H1 (cell line): ENCODE results near the gene MAFB. TPM values are rescaled to one million over a fixed set of nuclear protein-coding genes. Genes with fewer than 3 reads are reported as not detected.
A peak's percentile ranks its signal among the peaks of the same experiment; 100 is the strongest.

Experiments used
- CTCF ChIA-PET: fragments of 300-600 bp; sonication (Branson Sonifier 250); formaldehyde crosslinking; loops from one replicate; lab custom pipeline; 2021; ENCODE audit not compliant: partially characterized antibody; lab: Charles Lee
- POLR2A ChIA-PET: fragments of 300-600 bp; sonication (Branson Sonifier 250); formaldehyde crosslinking; loops from one replicate; lab custom pipeline; 2021; ENCODE audit warnings: inconsistent platforms; ENCODE audit not compliant: partially characterized antibody; lab: Charles Lee
- DNase-seq, 2 experiments: peaks; one replicate each; pipeline versions ENCODE4 v3.0.0 to v3.0.0-alpha.2; 2010 to 2022; ENCODE audit warnings: low spot score in 2 of 2, low read depth in 1 of 2, mixed read lengths in 1 of 2
- FAIRE-seq: peaks from 2 replicates; lab custom pipeline; 2011; peaks lifted over from hg19 to GRCh38; lab: Jason Lieb, UNC
- H2AFZ ChIP-seq: 2 replicates; pipeline ENCODE4 v1.8.1; 2012; ENCODE audit warnings: low read length, inconsistent platforms
- H2AK5ac ChIP-seq: 2 replicates; pipeline ENCODE4 v1.6.1; 2013; ENCODE audit warnings: low read depth, low read length
- H2BK120ac ChIP-seq: replicated peaks from 2 replicates; pipeline ENCODE3; 2013; ENCODE audit warnings: low read depth, low read length, inconsistent platforms
- H2BK12ac ChIP-seq: 2 replicates; pipeline ENCODE4 v1.6.1; 2013; ENCODE audit warnings: low read depth, low read length
- H2BK15ac ChIP-seq: 2 replicates; pipeline ENCODE4 v1.6.1; 2013; ENCODE audit warnings: low read length
- H2BK20ac ChIP-seq: 2 replicates; pipeline ENCODE4 v1.6.1; 2013; ENCODE audit warnings: low read length
- H2BK5ac ChIP-seq: 2 replicates; pipeline ENCODE4 v1.6.1; 2013; ENCODE audit warnings: low read depth, low read length
- H3K14ac ChIP-seq: 2 replicates; pipeline ENCODE4 v1.6.1; 2013; ENCODE audit warnings: inconsistent platforms; ENCODE audit not compliant: insufficient read length
- H3K18ac ChIP-seq: 2 replicates; pipeline ENCODE4 v1.6.1; 2013; ENCODE audit warnings: low read length; ENCODE audit errors: extremely low read depth
- H3K23ac ChIP-seq: 2 replicates; pipeline ENCODE4 v1.6.1; 2013; ENCODE audit warnings: inconsistent platforms; ENCODE audit not compliant: insufficient read length
- H3K23me2 ChIP-seq: 2 replicates; pipeline ENCODE4 v1.6.1; 2013; ENCODE audit warnings: low read depth, low read length
- H3K27ac ChIP-seq: 2 replicates; pipeline ENCODE4 v1.6.1; 2011; ENCODE audit warnings: low read depth, low read length, inconsistent platforms
- H3K27me3 ChIP-seq, 4 experiments: replicated peaks in 1 of 4; 1 replicate in 1 of 4; 2 replicates in 3 of 4; pipeline versions ENCODE4 v1.6.1 to v1.8.1; 2011 to 2013; ENCODE audit warnings: low read length in 3 of 4, mild to moderate bottlenecking in 3 of 4, inconsistent platforms in 2 of 4, mixed read lengths in 2 of 4, moderate library complexity in 1 of 4; ENCODE audit not compliant: control insufficient read depth in 3 of 4, insufficient read depth in 3 of 4; ENCODE audit errors: extremely low read depth in 1 of 4
- H3K36me3 ChIP-seq, 4 experiments: 2 replicates each; pipeline versions ENCODE4 v1.6.1 to v1.8.1; 2011 to 2013; ENCODE audit warnings: mild to moderate bottlenecking in 4 of 4, low read length in 3 of 4, moderate library complexity in 2 of 4, control low read depth in 1 of 4, inconsistent platforms in 1 of 4; ENCODE audit not compliant: insufficient read depth in 4 of 4, control insufficient read depth in 2 of 4
- H3K4ac ChIP-seq: replicated peaks from 2 replicates; pipeline ENCODE3; 2013; ENCODE audit warnings: low read length, low read depth, mixed read lengths, inconsistent platforms; ENCODE audit not compliant: insufficient read length
- H3K4me1 ChIP-seq, 4 experiments: replicated peaks in 1 of 4; 1 replicate in 1 of 4; 2 replicates in 3 of 4; pipeline versions ENCODE4 v1.6.1 to v1.8.1; 2011 to 2013; ENCODE audit warnings: low read length in 3 of 4, inconsistent platforms in 2 of 4, mixed read lengths in 1 of 4; ENCODE audit not compliant: insufficient read depth in 4 of 4, control insufficient read depth in 3 of 4
- H3K4me2 ChIP-seq, 2 experiments: 2 replicates each; pipeline versions ENCODE4 v1.6.1 to v1.8.1; 2011 to 2013; ENCODE audit warnings: low read depth in 2 of 2, low read length in 2 of 2, control low read depth in 1 of 2, inconsistent platforms in 1 of 2, mild to moderate bottlenecking in 1 of 2; ENCODE audit not compliant: insufficient read depth in 1 of 2
- H3K4me3 ChIP-seq, 4 experiments: fragments of 200-600, 300-600 bp in 1 of 4; sonication (generic), shearing (Covaris generic), sonication (Bioruptor Twin) in 1 of 4; 2 replicates each; pipeline versions ENCODE4 v1.5.1 to v1.8.1; 2011 to 2016; ENCODE audit warnings: low read length in 4 of 4, low read depth in 3 of 4, control low read depth in 2 of 4, inconsistent platforms in 2 of 4, mild to moderate bottlenecking in 2 of 4, mixed read lengths in 1 of 4, moderate library complexity in 1 of 4; ENCODE audit not compliant: insufficient read depth in 2 of 4; ENCODE audit errors: extremely low read depth in 1 of 4
- H3K56ac ChIP-seq: replicated peaks from 2 replicates; pipeline ENCODE3; 2013; ENCODE audit warnings: low read depth, mild to moderate bottlenecking, mixed read lengths, low read length, inconsistent platforms; ENCODE audit not compliant: insufficient read length
- H3K79me1 ChIP-seq: 2 replicates; pipeline ENCODE4 v1.6.1; 2013; ENCODE audit warnings: low read depth, low read length, control low read depth
- H3K79me2 ChIP-seq, 2 experiments: 2 replicates each; pipeline versions ENCODE4 v1.6.1 to v1.8.1; 2012 to 2013; ENCODE audit warnings: low read length in 2 of 2, mild to moderate bottlenecking in 2 of 2, inconsistent platforms in 1 of 2; ENCODE audit not compliant: insufficient read depth in 2 of 2, control insufficient read depth in 1 of 2
- H3K9ac ChIP-seq, 4 experiments: replicated peaks in 1 of 4; 1 replicate in 1 of 4; 2 replicates in 3 of 4; pipeline versions ENCODE4 v1.6.1 to v1.8.1; 2011 to 2013; ENCODE audit warnings: low read depth in 3 of 4, low read length in 3 of 4, control low read depth in 2 of 4, mild to moderate bottlenecking in 2 of 4, moderate library complexity in 2 of 4, inconsistent platforms in 1 of 4; ENCODE audit errors: extremely low read depth in 1 of 4
- H3K9me3 ChIP-seq, 2 experiments: 2 replicates each; pipeline versions ENCODE4 v1.6.1 to v1.8.1; 2012 to 2013; ENCODE audit warnings: mild to moderate bottlenecking in 2 of 2, moderate library complexity in 2 of 2, control low read depth in 1 of 2, inconsistent platforms in 1 of 2, low read depth in 1 of 2, low read length in 1 of 2, mixed read lengths in 1 of 2; ENCODE audit not compliant: insufficient read depth in 2 of 2
- H4K20me1 ChIP-seq, 2 experiments: replicated peaks in 1 of 2; 2 replicates each; pipeline versions ENCODE3 to v1.8.1; 2011 to 2013; ENCODE audit warnings: inconsistent platforms in 2 of 2, low read length in 2 of 2, mild to moderate bottlenecking in 1 of 2; ENCODE audit not compliant: insufficient read depth in 2 of 2, control insufficient read depth in 1 of 2
- H4K5ac ChIP-seq: 2 replicates; pipeline ENCODE4 v1.6.1; 2013; ENCODE audit warnings: low read length, low read depth, mixed read lengths, inconsistent platforms; ENCODE audit not compliant: insufficient read length
- H4K8ac ChIP-seq: 2 replicates; pipeline ENCODE4 v1.8.0; 2013; ENCODE audit warnings: mild to moderate bottlenecking, moderate library complexity, low read length, inconsistent platforms; ENCODE audit not compliant: insufficient read depth; ENCODE audit errors: extremely low read depth
- H4K91ac ChIP-seq: replicated peaks from 2 replicates; pipeline ENCODE3; 2013; ENCODE audit warnings: low read length, mixed read lengths, inconsistent platforms; ENCODE audit not compliant: insufficient read length
- BRCA1 ChIP-seq: IDR thresholded peaks from 2 replicates; pipeline ENCODE4 v1.6.1; 2012; ENCODE audit warnings: low read depth, low read length, improper control_type of control experiment
- CBX8 ChIP-seq: fragments of 300-800, 300-1000 bp; sonication (generic); IDR thresholded peaks from 2 replicates; pipeline ENCODE4 v1.7.1; 2016; ENCODE audit warnings: low read depth, low read length, borderline replicate concordance
- KDM1A ChIP-seq: fragments of 200-600, 300-600 bp; sonication (generic); IDR thresholded peaks from 2 replicates; pipeline ENCODE4 v1.7.1; 2016; ENCODE audit warnings: mild to moderate bottlenecking, low read length, borderline replicate concordance
- RXRA ChIP-seq: IDR thresholded peaks from 2 replicates; pipeline ENCODE4 v1.6.1; 2011; ENCODE audit warnings: low read depth, mild to moderate bottlenecking, low read length, moderate library complexity; ENCODE audit not compliant: insufficient read depth
- WGBS, 2 experiments: shearing (Covaris generic) in 1 of 2; methylation state at CpG; one replicate each; pipeline versions ENCODE4 v1.1.6 to v1.1.7; 2013 to 2015; ENCODE audit warnings: low lambda C conversion rate in 2 of 2, mixed read lengths in 2 of 2, inconsistent platforms in 1 of 2, low coverage in 1 of 2, missing lambda C conversion rate in 1 of 2; ENCODE audit not compliant: insufficient replicate concordance in 2 of 2, insufficient coverage in 1 of 2, insufficient read length in 1 of 2; ENCODE audit errors: extremely low coverage in 1 of 2, missing lambda C conversion rate in 1 of 2; 5-methylcytosine and 5-hydroxymethylcytosine counted together
- polyA plus RNA-seq, 7 experiments: library from polyadenylated mRNA; depleted of rRNA in 3 of 7; stranded (reverse) in 5 of 7; unstranded in 2 of 7; fragments of >200 nt in 5 of 7; fragments of 200-250 nt in 2 of 7; gene quantifications; 1 replicate in 5 of 7; 2 replicates in 1 of 7; 4 replicates in 1 of 7; pipeline versions ENCODE4 v1.2.1 to v1.2.3, GENCODE V29; 2011 to 2013; ENCODE audit warnings: missing spikeins in 2 of 7, mixed read lengths in 2 of 7
- total RNA-seq: library from RNA; stranded (reverse); fragmentation: NEBNext Ultra II Directional; extraction: Animal tissue kit (Norgen Biotek cat#: 25700); gene quantifications from 2 replicates; pipeline ENCODE4 v1.2.1, GENCODE V29; 2021

The MAFB gene
- total and polyA plus RNA-seq, 2 of the 8 experiments (the other 6 are each of a cell fraction or from before 2014, with no cell fraction given) = 0.83 to 1.8 TPM

- H3K4ac ChIP-seq = no peak overlapping the region
- H3K4me3 ChIP-seq = peak overlapping the region; percentile 12 to 56 (median 46); a peak in 7 of 8 replicates
- POLR2A ChIA-PET = interaction anchor here (1.6 kb wide), 1 partner anchor 9 kb away, joined by 4 read pairs; no protein-coding TSS in a partner anchor
- no peak overlapping the region for H4K5ac ChIP-seq
- H2BK120ac ChIP-seq = no peak overlapping the region
- H2BK5ac ChIP-seq = no peak overlapping the region; the same call in 1 of the 2 replicates
- peaks cover 0 to 32% (median 14%) of the 10 kb centered on the region in 4 experiments; a peak in 5 of 7 replicates for H3K4me1 ChIP-seq
- H3K56ac ChIP-seq = no peak overlapping the region
- H3K18ac ChIP-seq = no peak overlapping the region
- 2% methylated on average over 54 of the region's 58 CpGs; no CpG with 5 or more reads in 1 of the 2 experiments for WGBS, 2 experiments
- H4K91ac ChIP-seq = no peak overlapping the region
- H3K27me3 ChIP-seq = peaks cover 56 to 91% (median 84%) of the 10 kb centered on the region in 4 experiments
- no peak overlapping the region for H3K23ac ChIP-seq
- H2AK5ac ChIP-seq = no peak overlapping the region; the same call in 1 of the 2 replicates
- no peak overlapping the region for H2AFZ ChIP-seq
- H3K9ac ChIP-seq = no peak overlapping the region
- H3K79me1 ChIP-seq = no peaks in the 10 kb centered on the region
- H3K14ac ChIP-seq = no peak overlapping the region
- H3K9me3 ChIP-seq = no peaks in the 10 kb centered on the region
- CTCF ChIA-PET = interaction anchor here (1.0 to 1.2 kb wide), 3 partner anchors 20 to 154 kb away, joined by 3 read pairs; no protein-coding TSS in a partner anchor
- no peak overlapping the region for H3K27ac ChIP-seq
- no peak overlapping the region for H4K8ac ChIP-seq
- no peak overlapping the region for H2BK12ac ChIP-seq
- H3K23me2 ChIP-seq = peaks cover 14% of the 10 kb centered on the region; the same call in 1 of the 2 replicates
- no peak overlapping the region for H2BK20ac ChIP-seq
- H3K36me3 ChIP-seq = peaks cover 0 to 9% (median under 1%) of the 10 kb centered on the region in 4 experiments; a peak in 2 of 8 replicates
- peak overlapping the region; percentile 67 to 76 for H3K4me2 ChIP-seq
- FAIRE-seq (no peak), DNase-seq (peak in 1 of 2 experiments; percentile 71)
- no peak overlapping the region for H2BK15ac ChIP-seq
- H3K79me2 ChIP-seq = no peaks in the 10 kb centered on the region
- peaks cover 16 to 38% of the 10 kb centered on the region in 2 experiments for H4K20me1 ChIP-seq
- TF ChIP-seq RXRA = no peak
- no peak for TF ChIP-seq KDM1A
- peak; percentile 60; the same call in 1 of the 2 replicates for TF ChIP-seq CBX8
- no peak for TF ChIP-seq BRCA1
Observed at GRCh38 chr20:40683221-40683893, 5.7 kb downstream of the MAFB start.
